ENCODE results near the gene ZNF692.

DNA sequence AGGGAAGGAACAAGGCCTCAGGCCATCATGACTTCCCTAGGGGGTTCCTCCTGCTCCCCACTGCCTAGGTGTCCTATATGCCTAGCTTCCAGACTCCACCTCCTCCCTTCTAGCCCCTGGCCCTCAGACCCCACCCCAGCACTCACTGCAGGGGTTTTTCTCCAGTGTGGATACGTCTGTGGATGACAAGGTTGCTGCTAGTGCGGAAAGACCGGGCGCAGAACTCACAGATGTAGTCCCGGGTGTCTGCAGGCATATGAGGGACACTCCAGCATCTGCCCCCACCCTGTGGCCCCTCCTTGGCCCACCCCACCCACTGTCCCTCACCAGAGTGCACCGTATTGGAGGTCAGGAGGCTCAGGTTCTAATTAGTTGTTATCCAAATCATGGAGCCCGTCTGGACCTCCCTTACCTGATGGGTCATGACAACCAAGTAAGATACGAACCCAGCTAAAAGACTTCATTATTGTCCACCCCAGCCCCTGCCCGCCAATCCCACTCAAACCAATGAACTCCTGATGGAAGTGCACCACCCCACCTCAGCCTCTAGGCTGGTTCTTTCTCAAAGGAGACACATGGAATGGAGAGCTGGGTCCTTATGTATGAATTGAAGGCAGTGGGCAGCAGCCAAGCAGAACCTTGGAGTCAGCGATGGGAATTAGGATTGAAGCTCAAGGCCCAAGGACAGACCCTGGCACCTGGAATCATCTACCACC lies 8.2 kb downstream of the ZNF692 start:
- TF ChIP-seq, protein P1, sequence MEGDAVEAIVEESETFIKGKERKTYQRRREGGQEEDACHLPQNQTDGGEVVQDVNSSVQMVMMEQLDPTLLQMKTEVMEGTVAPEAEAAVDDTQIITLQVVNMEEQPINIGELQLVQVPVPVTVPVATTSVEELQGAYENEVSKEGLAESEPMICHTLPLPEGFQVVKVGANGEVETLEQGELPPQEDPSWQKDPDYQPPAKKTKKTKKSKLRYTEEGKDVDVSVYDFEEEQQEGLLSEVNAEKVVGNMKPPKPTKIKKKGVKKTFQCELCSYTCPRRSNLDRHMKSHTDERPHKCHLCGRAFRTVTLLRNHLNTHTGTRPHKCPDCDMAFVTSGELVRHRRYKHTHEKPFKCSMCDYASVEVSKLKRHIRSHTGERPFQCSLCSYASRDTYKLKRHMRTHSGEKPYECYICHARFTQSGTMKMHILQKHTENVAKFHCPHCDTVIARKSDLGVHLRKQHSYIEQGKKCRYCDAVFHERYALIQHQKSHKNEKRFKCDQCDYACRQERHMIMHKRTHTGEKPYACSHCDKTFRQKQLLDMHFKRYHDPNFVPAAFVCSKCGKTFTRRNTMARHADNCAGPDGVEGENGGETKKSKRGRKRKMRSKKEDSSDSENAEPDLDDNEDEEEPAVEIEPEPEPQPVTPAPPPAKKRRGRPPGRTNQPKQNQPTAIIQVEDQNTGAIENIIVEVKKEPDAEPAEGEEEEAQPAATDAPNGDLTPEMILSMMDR (CRISPR knock-in tag; IDR thresholded peaks at IDR 0.05) = no peak
- no peak for TF ChIP-seq FOSL2 (CRISPR knock-in tag; IDR thresholded peaks at IDR 0.05)
- TF ChIP-seq, protein P2, sequence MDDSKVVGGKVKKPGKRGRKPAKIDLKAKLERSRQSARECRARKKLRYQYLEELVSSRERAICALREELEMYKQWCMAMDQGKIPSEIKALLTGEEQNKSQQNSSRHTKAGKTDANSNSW (CRISPR knock-in tag; IDR thresholded peaks at IDR 0.05; ENCODE audit: borderline replicate concordance) = no peak

Data from HepG2 (cell line).